AG10803 (cell line): Measurements from ENCODE around the gene PLA2G2E.

Experiments
- DNase-seq: peaks from one replicate; pipeline ENCODE4 v3.0.0; 2010; ENCODE audit warnings: low read depth
- H3K4me3 ChIP-seq: 2 replicates; pipeline ENCODE4 v1.5.1; 2011; ENCODE audit warnings: mild to moderate bottlenecking, low read length, control low read depth
- TF ChIP-seq, protein P1 (sequence below): conservative IDR thresholded peaks from 2 replicates; pipeline ENCODE4 v1.5.1; 2011; ENCODE audit warnings: mild to moderate bottlenecking, low read length, control low read depth, inconsistent platforms

PLA2G2E gene

DNA sequence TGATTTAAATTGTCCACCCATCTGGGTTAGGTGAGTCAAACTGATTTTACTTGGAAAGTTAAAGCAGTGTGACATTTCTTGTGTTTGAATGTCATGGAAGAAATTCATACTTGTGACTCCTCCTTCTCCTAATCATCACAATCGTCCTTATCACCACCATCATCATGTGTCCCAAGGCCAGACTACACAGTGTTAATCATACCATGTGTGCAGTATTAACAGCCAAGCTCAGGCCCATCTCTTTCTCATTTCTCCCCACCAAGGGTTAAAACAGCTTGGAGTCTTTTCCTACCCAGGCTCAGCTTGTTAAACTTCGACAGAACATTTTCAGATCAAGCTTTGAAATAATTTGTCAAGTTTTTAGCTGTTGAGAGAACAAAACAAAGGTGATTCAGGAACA, 22.5 kb upstream of the PLA2G2E start:
- no peak for DNase-seq
- TF ChIP-seq, protein P1, sequence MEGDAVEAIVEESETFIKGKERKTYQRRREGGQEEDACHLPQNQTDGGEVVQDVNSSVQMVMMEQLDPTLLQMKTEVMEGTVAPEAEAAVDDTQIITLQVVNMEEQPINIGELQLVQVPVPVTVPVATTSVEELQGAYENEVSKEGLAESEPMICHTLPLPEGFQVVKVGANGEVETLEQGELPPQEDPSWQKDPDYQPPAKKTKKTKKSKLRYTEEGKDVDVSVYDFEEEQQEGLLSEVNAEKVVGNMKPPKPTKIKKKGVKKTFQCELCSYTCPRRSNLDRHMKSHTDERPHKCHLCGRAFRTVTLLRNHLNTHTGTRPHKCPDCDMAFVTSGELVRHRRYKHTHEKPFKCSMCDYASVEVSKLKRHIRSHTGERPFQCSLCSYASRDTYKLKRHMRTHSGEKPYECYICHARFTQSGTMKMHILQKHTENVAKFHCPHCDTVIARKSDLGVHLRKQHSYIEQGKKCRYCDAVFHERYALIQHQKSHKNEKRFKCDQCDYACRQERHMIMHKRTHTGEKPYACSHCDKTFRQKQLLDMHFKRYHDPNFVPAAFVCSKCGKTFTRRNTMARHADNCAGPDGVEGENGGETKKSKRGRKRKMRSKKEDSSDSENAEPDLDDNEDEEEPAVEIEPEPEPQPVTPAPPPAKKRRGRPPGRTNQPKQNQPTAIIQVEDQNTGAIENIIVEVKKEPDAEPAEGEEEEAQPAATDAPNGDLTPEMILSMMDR, result no peak
- H3K4me3 ChIP-seq, result no peak overlapping the region

DNA sequence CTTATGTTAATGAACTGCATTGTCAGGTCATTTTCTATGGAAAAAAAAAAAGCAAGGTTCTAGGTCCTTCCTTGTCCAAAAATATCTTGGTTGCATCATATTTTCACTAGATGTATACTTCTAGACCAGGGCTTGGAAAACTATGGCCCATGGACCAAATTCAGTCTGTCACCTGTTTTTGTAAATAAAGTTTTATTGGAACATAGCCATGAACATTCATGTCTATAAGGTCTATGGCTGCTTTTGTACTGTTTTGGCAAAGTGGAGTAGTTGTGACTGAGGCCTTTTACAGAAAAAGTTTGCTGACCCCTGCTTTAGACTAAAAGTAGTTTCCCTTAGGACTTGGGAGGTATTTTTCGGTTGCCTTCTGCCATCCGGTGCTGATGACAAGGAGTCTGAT, 19.2 kb upstream of the PLA2G2E start:
- TF ChIP-seq, protein P1, result no peak
- no peak for DNase-seq
- no peak overlapping the region for H3K4me3 ChIP-seq

DNA sequence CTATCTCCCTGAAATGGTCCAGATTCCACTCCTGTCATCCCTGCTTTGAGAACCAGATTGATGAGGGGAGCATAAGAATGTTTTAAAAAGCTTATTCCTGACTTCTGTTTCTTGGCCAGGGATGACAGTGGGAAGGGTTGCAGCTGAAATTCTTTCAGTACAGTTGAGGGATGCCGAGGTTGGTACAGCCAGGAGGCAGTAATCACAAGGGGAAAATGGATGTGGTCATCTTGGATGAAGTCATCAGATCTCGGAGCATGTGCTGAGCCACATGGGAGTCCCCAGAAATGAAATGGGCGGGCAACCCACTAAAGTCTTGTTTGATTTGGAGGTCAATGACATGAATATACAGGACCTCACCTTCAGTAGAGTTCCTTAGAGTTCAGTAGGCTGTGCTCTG, 18.7 kb upstream of the PLA2G2E start:
- H3K4me3 ChIP-seq, result no peak overlapping the region
- TF ChIP-seq, protein P1, result no peak
- no peak for DNase-seq

DNA sequence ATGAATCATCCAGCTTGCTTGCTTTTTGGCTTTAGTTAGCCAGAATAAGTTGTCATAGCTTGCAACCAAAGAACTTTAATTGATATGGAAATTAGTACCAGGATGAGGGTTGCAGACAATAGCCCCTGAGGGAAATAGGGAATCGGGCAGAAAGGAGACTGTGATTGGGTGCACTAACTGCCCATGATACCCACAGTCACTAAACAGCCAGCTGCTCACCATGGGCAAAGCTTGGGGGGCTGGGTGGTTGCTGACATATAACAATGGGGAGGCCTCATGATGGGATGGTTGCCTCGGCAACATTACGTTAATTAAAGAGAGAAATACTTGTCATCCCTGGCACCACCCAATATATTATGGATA, 17.8 kb upstream of the PLA2G2E start:
- TF ChIP-seq, protein P1, result no peak
- DNase-seq, result no peak
- no peak overlapping the region for H3K4me3 ChIP-seq

DNA sequence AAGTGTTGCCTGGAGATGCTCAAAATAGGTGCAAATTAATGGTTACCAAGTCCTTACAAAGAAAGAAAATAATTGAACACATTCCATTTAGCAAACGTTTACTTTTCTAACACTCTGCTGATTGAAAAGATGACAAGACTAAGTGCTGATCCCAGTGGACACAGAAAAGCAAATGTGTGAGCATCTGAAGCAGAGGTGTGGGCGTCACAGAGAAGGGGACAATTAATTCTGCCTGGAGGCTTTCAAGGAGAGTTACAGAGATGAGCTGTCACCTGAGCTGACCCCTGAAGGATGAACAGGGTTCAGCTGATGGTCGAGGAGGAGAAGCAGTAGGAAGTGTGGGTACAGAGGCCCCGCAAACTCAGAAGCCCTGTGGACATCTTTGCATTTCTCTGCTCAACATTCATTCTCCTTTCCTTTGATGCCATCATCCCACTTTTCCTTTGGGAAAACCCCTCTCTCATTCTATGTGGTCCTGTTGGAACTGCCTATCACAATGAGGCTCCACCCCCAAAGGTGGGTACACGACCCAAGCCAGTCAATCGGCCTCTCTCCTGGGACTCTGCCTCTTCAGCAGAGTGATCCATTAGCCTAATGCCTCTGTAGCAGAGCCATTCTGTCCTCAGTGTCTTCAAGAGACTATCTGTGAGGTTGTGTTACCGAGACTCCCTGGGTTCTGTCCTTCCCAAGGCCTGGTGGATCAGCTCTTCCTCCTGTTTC, 17.2 kb upstream of the PLA2G2E start:
- no peak for DNase-seq
- TF ChIP-seq, protein P1, result no peak
- no peak overlapping the region for H3K4me3 ChIP-seq

DNA sequence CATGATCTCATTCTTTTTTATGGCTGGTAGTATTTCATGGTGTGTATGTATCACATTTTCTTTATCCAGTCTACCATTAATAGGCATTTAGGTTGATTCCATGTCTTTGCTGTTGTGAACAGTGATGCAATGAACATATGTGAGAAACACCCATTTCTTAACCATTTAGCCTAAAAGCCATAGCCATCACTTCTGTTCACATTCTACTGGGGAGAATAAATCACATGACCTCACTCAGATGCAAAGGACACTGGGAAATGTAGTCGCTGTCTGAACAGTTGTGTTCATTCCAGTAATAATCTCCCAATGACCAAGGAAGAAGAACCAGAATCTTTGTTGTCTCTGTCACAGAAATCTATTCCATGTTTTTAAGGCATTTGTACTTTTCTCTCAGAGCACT, 15.1 kb upstream of the PLA2G2E start:
- no peak for DNase-seq
- no peak overlapping the region for H3K4me3 ChIP-seq
- TF ChIP-seq, protein P1, result no peak

DNA sequence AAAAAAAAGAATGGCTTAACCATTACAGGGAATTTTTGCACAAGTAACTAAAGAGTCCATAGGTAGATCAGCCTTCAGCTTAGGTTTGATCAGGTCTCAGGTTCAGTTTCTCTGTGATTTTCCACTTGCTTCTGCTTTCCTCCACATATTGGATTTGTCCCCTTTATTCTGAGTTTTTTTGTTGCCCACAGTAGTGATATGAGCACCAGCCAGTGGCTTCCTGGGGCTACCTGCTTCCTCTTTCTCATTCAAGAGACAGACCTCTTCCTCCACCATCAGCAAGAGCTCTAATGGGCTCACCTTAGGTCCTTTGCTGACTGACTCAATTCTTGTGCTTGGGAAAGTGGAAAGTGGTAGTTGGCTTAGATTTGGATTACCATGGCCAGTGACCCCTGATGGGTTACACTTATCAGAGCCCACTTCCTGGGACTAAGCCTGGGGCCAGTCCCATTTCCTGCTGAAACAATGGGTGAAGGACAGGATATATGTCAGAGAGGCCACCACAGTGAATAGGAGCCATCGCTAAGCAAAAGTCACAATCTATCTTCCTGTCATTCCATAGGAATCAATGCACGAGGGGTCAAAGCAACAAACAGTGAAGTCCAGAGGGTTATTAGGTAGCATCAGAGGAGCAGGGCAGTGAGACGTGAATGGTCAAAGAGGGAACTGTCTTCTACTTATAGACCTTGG, 12.8 kb upstream of the PLA2G2E start:
- DNase-seq, result no peak
- no peak overlapping the region for H3K4me3 ChIP-seq
- TF ChIP-seq, protein P1, result no peak
